H1 (cell line): Measurements from ENCODE around the gene TDP1. TPM values are rescaled to one million over a fixed set of nuclear protein-coding genes. Genes with fewer than 3 reads are reported as not detected.

Experiments used
- CTCF ChIA-PET: fragments of 300-600 bp; sonication (Branson Sonifier 250); formaldehyde crosslinking; loops from one replicate; lab custom pipeline; 2021; ENCODE audit not compliant: partially characterized antibody; lab: Charles Lee
- POLR2A ChIA-PET: fragments of 300-600 bp; sonication (Branson Sonifier 250); formaldehyde crosslinking; loops from one replicate; lab custom pipeline; 2021; ENCODE audit warnings: inconsistent platforms; ENCODE audit not compliant: partially characterized antibody; lab: Charles Lee
- DNase-seq, 2 experiments: peaks; one replicate each; pipeline versions ENCODE4 v3.0.0 to v3.0.0-alpha.2; 2010 to 2022; ENCODE audit warnings: low spot score in 2 of 2, low read depth in 1 of 2, mixed read lengths in 1 of 2
- FAIRE-seq: peaks from 2 replicates; lab custom pipeline; 2011; peaks lifted over from hg19 to GRCh38; lab: Jason Lieb, UNC
- H2AFZ ChIP-seq: 2 replicates; pipeline ENCODE4 v1.8.1; 2012; ENCODE audit warnings: low read length, inconsistent platforms
- H2AK5ac ChIP-seq: 2 replicates; pipeline ENCODE4 v1.6.1; 2013; ENCODE audit warnings: low read depth, low read length
- H2BK120ac ChIP-seq: replicated peaks from 2 replicates; pipeline ENCODE3; 2013; ENCODE audit warnings: low read depth, low read length, inconsistent platforms
- H2BK12ac ChIP-seq: 2 replicates; pipeline ENCODE4 v1.6.1; 2013; ENCODE audit warnings: low read depth, low read length
- H2BK15ac ChIP-seq: 2 replicates; pipeline ENCODE4 v1.6.1; 2013; ENCODE audit warnings: low read length
- H2BK20ac ChIP-seq: 2 replicates; pipeline ENCODE4 v1.6.1; 2013; ENCODE audit warnings: low read length
- H2BK5ac ChIP-seq: 2 replicates; pipeline ENCODE4 v1.6.1; 2013; ENCODE audit warnings: low read depth, low read length
- H3K14ac ChIP-seq: 2 replicates; pipeline ENCODE4 v1.6.1; 2013; ENCODE audit warnings: inconsistent platforms; ENCODE audit not compliant: insufficient read length
- H3K18ac ChIP-seq: 2 replicates; pipeline ENCODE4 v1.6.1; 2013; ENCODE audit warnings: low read length; ENCODE audit errors: extremely low read depth
- H3K23ac ChIP-seq: 2 replicates; pipeline ENCODE4 v1.6.1; 2013; ENCODE audit warnings: inconsistent platforms; ENCODE audit not compliant: insufficient read length
- H3K23me2 ChIP-seq: 2 replicates; pipeline ENCODE4 v1.6.1; 2013; ENCODE audit warnings: low read depth, low read length
- H3K27ac ChIP-seq: 2 replicates; pipeline ENCODE4 v1.6.1; 2011; ENCODE audit warnings: low read depth, low read length, inconsistent platforms
- H3K27me3 ChIP-seq, 4 experiments: replicated peaks in 1 of 4; 1 replicate in 1 of 4; 2 replicates in 3 of 4; pipeline versions ENCODE4 v1.6.1 to v1.8.1; 2011 to 2013; ENCODE audit warnings: low read length in 3 of 4, mild to moderate bottlenecking in 3 of 4, inconsistent platforms in 2 of 4, mixed read lengths in 2 of 4, moderate library complexity in 1 of 4; ENCODE audit not compliant: control insufficient read depth in 3 of 4, insufficient read depth in 3 of 4; ENCODE audit errors: extremely low read depth in 1 of 4
- H3K36me3 ChIP-seq, 4 experiments: 2 replicates each; pipeline versions ENCODE4 v1.6.1 to v1.8.1; 2011 to 2013; ENCODE audit warnings: mild to moderate bottlenecking in 4 of 4, low read length in 3 of 4, moderate library complexity in 2 of 4, control low read depth in 1 of 4, inconsistent platforms in 1 of 4; ENCODE audit not compliant: insufficient read depth in 4 of 4, control insufficient read depth in 2 of 4
- H3K4ac ChIP-seq: replicated peaks from 2 replicates; pipeline ENCODE3; 2013; ENCODE audit warnings: low read length, low read depth, mixed read lengths, inconsistent platforms; ENCODE audit not compliant: insufficient read length
- H3K4me1 ChIP-seq, 4 experiments: replicated peaks in 1 of 4; 1 replicate in 1 of 4; 2 replicates in 3 of 4; pipeline versions ENCODE4 v1.6.1 to v1.8.1; 2011 to 2013; ENCODE audit warnings: low read length in 3 of 4, inconsistent platforms in 2 of 4, mixed read lengths in 1 of 4; ENCODE audit not compliant: insufficient read depth in 4 of 4, control insufficient read depth in 3 of 4
- H3K4me2 ChIP-seq, 2 experiments: 2 replicates each; pipeline versions ENCODE4 v1.6.1 to v1.8.1; 2011 to 2013; ENCODE audit warnings: low read depth in 2 of 2, low read length in 2 of 2, control low read depth in 1 of 2, inconsistent platforms in 1 of 2, mild to moderate bottlenecking in 1 of 2; ENCODE audit not compliant: insufficient read depth in 1 of 2
- H3K4me3 ChIP-seq, 4 experiments: fragments of 200-600, 300-600 bp in 1 of 4; sonication (generic), shearing (Covaris generic), sonication (Bioruptor Twin) in 1 of 4; 2 replicates each; pipeline versions ENCODE4 v1.5.1 to v1.8.1; 2011 to 2016; ENCODE audit warnings: low read length in 4 of 4, low read depth in 3 of 4, control low read depth in 2 of 4, inconsistent platforms in 2 of 4, mild to moderate bottlenecking in 2 of 4, mixed read lengths in 1 of 4, moderate library complexity in 1 of 4; ENCODE audit not compliant: insufficient read depth in 2 of 4; ENCODE audit errors: extremely low read depth in 1 of 4
- H3K56ac ChIP-seq: replicated peaks from 2 replicates; pipeline ENCODE3; 2013; ENCODE audit warnings: low read depth, mild to moderate bottlenecking, mixed read lengths, low read length, inconsistent platforms; ENCODE audit not compliant: insufficient read length
- H3K79me1 ChIP-seq: 2 replicates; pipeline ENCODE4 v1.6.1; 2013; ENCODE audit warnings: low read depth, low read length, control low read depth
- H3K79me2 ChIP-seq, 2 experiments: 2 replicates each; pipeline versions ENCODE4 v1.6.1 to v1.8.1; 2012 to 2013; ENCODE audit warnings: low read length in 2 of 2, mild to moderate bottlenecking in 2 of 2, inconsistent platforms in 1 of 2; ENCODE audit not compliant: insufficient read depth in 2 of 2, control insufficient read depth in 1 of 2
- H3K9ac ChIP-seq, 4 experiments: replicated peaks in 1 of 4; 1 replicate in 1 of 4; 2 replicates in 3 of 4; pipeline versions ENCODE4 v1.6.1 to v1.8.1; 2011 to 2013; ENCODE audit warnings: low read depth in 3 of 4, low read length in 3 of 4, control low read depth in 2 of 4, mild to moderate bottlenecking in 2 of 4, moderate library complexity in 2 of 4, inconsistent platforms in 1 of 4; ENCODE audit errors: extremely low read depth in 1 of 4
- H3K9me3 ChIP-seq, 2 experiments: 2 replicates each; pipeline versions ENCODE4 v1.6.1 to v1.8.1; 2012 to 2013; ENCODE audit warnings: mild to moderate bottlenecking in 2 of 2, moderate library complexity in 2 of 2, control low read depth in 1 of 2, inconsistent platforms in 1 of 2, low read depth in 1 of 2, low read length in 1 of 2, mixed read lengths in 1 of 2; ENCODE audit not compliant: insufficient read depth in 2 of 2
- H4K20me1 ChIP-seq, 2 experiments: replicated peaks in 1 of 2; 2 replicates each; pipeline versions ENCODE3 to v1.8.1; 2011 to 2013; ENCODE audit warnings: inconsistent platforms in 2 of 2, low read length in 2 of 2, mild to moderate bottlenecking in 1 of 2; ENCODE audit not compliant: insufficient read depth in 2 of 2, control insufficient read depth in 1 of 2
- H4K5ac ChIP-seq: 2 replicates; pipeline ENCODE4 v1.6.1; 2013; ENCODE audit warnings: low read length, low read depth, mixed read lengths, inconsistent platforms; ENCODE audit not compliant: insufficient read length
- H4K8ac ChIP-seq: 2 replicates; pipeline ENCODE4 v1.8.0; 2013; ENCODE audit warnings: mild to moderate bottlenecking, moderate library complexity, low read length, inconsistent platforms; ENCODE audit not compliant: insufficient read depth; ENCODE audit errors: extremely low read depth
- H4K91ac ChIP-seq: replicated peaks from 2 replicates; pipeline ENCODE3; 2013; ENCODE audit warnings: low read length, mixed read lengths, inconsistent platforms; ENCODE audit not compliant: insufficient read length
- KDM1A ChIP-seq: fragments of 200-600, 300-600 bp; sonication (generic); IDR thresholded peaks from 2 replicates; pipeline ENCODE4 v1.7.1; 2016; ENCODE audit warnings: mild to moderate bottlenecking, low read length, borderline replicate concordance
- POLR2AphosphoS5 ChIP-seq: IDR thresholded peaks from 2 replicates; pipeline ENCODE4 v1.6.1; 2011; ENCODE audit warnings: low read depth, low read length
- WGBS, 2 experiments: shearing (Covaris generic) in 1 of 2; methylation state at CpG; one replicate each; pipeline versions ENCODE4 v1.1.6 to v1.1.7; 2013 to 2015; ENCODE audit warnings: low lambda C conversion rate in 2 of 2, mixed read lengths in 2 of 2, inconsistent platforms in 1 of 2, low coverage in 1 of 2, missing lambda C conversion rate in 1 of 2; ENCODE audit not compliant: insufficient replicate concordance in 2 of 2, insufficient coverage in 1 of 2, insufficient read length in 1 of 2; ENCODE audit errors: extremely low coverage in 1 of 2, missing lambda C conversion rate in 1 of 2; 5-methylcytosine and 5-hydroxymethylcytosine counted together
- polyA plus RNA-seq, 7 experiments: library from polyadenylated mRNA; depleted of rRNA in 3 of 7; stranded (reverse) in 5 of 7; unstranded in 2 of 7; fragments of >200 nt in 5 of 7; fragments of 200-250 nt in 2 of 7; gene quantifications; 1 replicate in 5 of 7; 2 replicates in 1 of 7; 4 replicates in 1 of 7; pipeline versions ENCODE4 v1.2.1 to v1.2.3, GENCODE V29; 2011 to 2013; ENCODE audit warnings: missing spikeins in 2 of 7, mixed read lengths in 2 of 7
- total RNA-seq: library from RNA; stranded (reverse); fragmentation: NEBNext Ultra II Directional; extraction: Animal tissue kit (Norgen Biotek cat#: 25700); gene quantifications from 2 replicates; pipeline ENCODE4 v1.2.1, GENCODE V29; 2021

TDP1 gene
- total and polyA plus RNA-seq, 2 of the 8 experiments (the other 6 are each of a cell fraction or from before 2014, with no cell fraction given) = 32.2 to 69.9 TPM

DNA sequence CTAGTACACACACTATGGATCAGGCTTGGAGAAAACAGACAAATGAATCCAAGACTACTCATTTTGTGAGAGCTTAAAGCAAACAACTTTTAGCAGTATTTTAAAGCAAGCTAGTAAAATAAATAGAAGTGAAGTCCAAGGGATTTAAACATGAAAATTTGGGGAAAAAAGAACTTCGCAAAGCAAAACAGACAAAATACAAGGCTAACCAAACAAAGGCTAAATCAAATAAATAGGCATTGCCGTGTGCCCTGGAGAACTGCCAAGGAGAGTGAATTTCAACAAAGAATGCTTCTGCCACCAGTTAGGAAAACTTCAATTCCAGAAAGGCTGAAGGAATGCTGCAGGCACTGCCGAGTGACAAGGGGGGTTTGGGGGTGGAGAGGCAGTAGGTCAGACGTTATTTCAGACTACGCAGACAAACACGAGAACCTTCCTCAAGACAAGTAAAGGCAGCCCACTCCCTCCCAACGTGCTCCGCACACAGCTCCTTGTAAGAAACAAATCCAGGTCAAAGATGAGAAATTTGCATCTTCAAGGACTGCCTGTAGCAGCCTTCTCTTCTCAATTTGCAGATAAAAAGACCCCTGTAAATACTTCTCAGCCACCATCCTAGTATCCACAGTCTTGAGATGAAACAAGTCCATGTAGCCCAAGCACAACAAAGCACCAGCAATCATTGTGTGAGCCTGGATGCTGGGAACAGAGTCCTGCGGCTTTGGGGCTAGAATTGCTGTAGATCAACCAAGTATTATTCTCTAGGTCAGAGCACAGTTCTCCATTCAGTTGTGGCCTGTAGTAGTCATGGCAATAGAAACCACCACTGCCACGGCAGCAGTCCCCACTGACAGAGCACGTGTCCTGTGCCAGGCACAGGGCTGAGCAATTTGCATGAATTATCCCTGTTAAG, 44.5 kb upstream of the TDP1 start:
- H3K79me1 ChIP-seq = no peaks in the 10 kb centered on the region
- no peak overlapping the region for H4K8ac ChIP-seq
- H3K4me3 ChIP-seq = peak overlapping the region in 2 of 4 experiments; percentile 12 to 19; a peak in 2 of 8 replicates
- no peaks in the 10 kb centered on the region; a peak in 1 of 7 replicates for H3K27me3 ChIP-seq
- peak overlapping the region; percentile 36; the same call in 1 of the 2 replicates for H2BK5ac ChIP-seq
- no peak overlapping the region for H3K56ac ChIP-seq
- no peak overlapping the region for H2BK120ac ChIP-seq
- peaks cover 6 to 13% (median 9%) of the 10 kb centered on the region in 4 experiments; a peak in 6 of 7 replicates for H3K4me1 ChIP-seq
- no peak overlapping the region for H2AK5ac ChIP-seq
- H3K4ac ChIP-seq = no peak overlapping the region
- H2BK15ac ChIP-seq = no peak overlapping the region
- no peak overlapping the region for H4K5ac ChIP-seq
- H3K9me3 ChIP-seq = no peaks in the 10 kb centered on the region
- H2BK20ac ChIP-seq = no peak overlapping the region; the same call in 1 of the 2 replicates
- peak overlapping the region; percentile 45 to 49 for H3K4me2 ChIP-seq
- H4K20me1 ChIP-seq = no peaks in the 10 kb centered on the region
- H3K36me3 ChIP-seq = no peaks in the 10 kb centered on the region
- FAIRE-seq = peak; percentile 57
- H3K23ac ChIP-seq = no peak overlapping the region
- H3K79me2 ChIP-seq = no peaks in the 10 kb centered on the region
- H3K18ac ChIP-seq = peak overlapping the region; percentile 56; the same call in 1 of the 2 replicates
- H3K23me2 ChIP-seq = no peaks in the 10 kb centered on the region
- no peak overlapping the region for H2AFZ ChIP-seq
- DNase-seq = peak; percentile 44 to 59
- ChIA-PET CTCF (interaction anchor here (0.6 to 1.6 kb wide), 5 partner anchors 11 to 884 kb away, joined by 3 to 8 read pairs (median 4); no protein-coding TSS in a partner anchor), POLR2A (interaction anchor here (0.6 to 0.8 kb wide), 2 partner anchors 561 to 1561 kb away, joined by 3 read pairs; no protein-coding TSS in a partner anchor)
- H3K27ac ChIP-seq = no peak overlapping the region; the same call in 1 of the 2 replicates
- peak overlapping the region; percentile 65 for H2BK12ac ChIP-seq
- H4K91ac ChIP-seq = peak overlapping the region; percentile 23
- WGBS, 2 experiments = 19% methylated on average over 11 of the region's 11 CpGs; no CpG with 5 or more reads in 1 of the 2 experiments
- H3K9ac ChIP-seq = 0 out of 7 replicates have a peak overlapping the region, but pooled peaks of 1 of the 4 experiments have one; percentile 8
- H3K14ac ChIP-seq = no peak overlapping the region
- no peak for TF ChIP-seq POLR2AphosphoS5
- TF ChIP-seq KDM1A = no peak
